ENCODE results near the gene GP1BA.

GP1BA gene

DNA sequence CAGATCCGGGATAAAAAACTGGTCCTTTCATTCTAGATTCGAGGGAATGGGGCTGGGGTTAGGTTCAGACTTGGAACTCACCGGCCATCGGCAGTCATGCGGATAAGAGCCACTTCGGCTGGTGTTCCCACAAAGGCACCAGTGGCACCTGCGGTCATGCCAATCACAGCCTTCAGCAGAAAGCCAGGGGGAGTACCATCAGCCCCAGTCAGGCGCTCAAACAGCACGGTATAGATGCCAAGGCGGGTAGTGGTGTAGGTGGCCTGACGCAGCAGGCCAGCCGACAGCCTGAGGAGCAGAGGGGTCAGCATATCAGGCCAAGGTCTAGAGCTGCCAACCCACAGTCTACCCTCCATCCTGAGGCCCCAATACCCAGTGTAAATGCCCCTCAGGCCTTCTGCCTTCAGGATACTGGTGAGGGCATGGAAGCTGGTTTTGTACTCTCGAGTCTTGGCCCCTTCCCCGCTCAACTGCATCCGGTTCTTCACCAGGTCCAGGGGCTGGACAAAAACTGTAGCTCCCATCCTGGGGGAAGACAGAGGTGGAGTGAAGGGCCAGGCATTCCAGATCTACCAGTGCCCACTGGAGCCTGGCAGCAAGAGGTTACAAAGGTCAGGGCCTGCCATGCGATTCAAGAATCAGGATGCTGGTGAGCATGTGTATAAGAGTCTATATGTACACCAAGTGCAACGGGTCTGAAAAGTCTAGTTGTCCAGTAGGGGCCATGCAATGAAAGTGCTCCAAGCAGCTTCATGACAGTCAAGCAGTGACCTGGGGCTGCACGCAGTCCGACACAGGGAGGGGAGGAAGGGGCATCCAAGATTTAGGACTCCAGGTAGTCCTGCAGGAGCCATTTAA, 6.8 kb downstream of the GP1BA start:
- no peak for DNase-seq

- DNase-seq: no peak
Observed at GRCh38 chr17:4939546-4939795, 7.4 kb downstream of the GP1BA start.

GRCh38 chr17:4939796-4940554, 7.9 kb downstream of the GP1BA start, which contains the start of the genes RNF167 and SLC25A11:
RNF167 (plus strand) TSS chr17:4940268; CDS start chr17:4940910, 642 bp downstream.
SLC25A11 (minus strand) TSS chr17:4940046; CDS start chr17:4939910, 136 bp downstream.
- peak; percentile 95 for DNase-seq

DNA sequence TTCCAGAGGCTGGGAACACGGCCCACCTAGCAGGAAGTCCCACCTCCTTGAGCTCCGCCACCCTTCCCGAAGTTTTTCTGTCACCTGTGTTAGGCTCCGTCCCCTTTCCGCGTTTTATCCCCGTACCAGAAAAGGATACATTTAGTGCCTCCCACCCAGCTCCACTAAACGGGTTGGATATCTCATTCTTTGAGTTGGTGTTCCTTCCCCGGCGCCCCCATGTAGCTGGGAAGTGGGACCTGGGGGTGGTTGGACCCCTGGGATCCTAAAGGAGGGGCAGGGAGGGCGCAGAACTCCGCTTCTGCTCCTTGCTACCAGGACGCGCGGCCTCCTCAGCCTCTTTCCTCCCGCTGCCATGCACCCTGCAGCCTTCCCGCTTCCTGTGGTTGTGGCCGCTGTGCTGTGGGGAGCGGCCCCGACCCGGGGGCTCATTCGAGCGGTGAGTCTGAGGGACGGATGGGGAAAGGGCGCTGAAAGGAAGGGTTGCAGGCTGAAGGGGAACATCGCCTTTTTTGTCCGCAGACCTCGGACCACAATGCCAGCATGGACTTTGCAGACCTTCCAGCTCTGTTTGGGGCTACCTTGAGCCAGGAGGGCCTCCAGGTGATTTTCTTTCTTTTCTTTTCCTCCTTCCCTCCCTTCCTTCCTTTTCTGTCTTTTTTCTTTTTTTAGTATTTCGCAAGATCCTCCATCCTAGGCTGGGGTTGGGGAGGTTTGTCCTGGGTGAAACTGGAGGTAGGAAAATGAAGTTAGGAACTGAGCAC, 8.7 kb downstream of the GP1BA start:
- DNase-seq: no peak

- no peak for DNase-seq
Observed at GRCh38 chr17:4941319-4941610, 9.2 kb downstream of the GP1BA start.

GRCh38 chr17:4942760-4943508, 10.9 kb downstream of the GP1BA start:
- no peak for DNase-seq

DNA sequence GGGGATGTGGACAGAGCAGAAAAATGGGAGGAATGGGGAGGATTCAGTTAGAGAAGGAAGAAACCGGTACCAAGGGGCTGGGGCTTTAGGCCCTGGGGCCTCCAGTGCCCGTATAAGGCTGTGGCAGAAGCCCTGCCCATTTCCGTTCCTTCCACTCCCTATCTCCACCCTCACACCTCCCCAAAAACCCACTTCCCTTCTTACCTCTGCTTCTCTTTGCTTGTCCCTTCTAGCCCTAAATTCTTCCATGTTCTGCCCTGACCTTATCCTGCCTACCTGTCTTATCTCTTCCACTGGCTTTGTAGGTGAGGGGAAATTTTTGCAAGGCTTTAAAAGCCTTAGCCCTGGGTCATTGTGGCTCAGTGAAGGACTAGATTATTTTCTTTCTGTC, 12.1 kb downstream of the GP1BA start:
- DNase-seq: no peak

DNA sequence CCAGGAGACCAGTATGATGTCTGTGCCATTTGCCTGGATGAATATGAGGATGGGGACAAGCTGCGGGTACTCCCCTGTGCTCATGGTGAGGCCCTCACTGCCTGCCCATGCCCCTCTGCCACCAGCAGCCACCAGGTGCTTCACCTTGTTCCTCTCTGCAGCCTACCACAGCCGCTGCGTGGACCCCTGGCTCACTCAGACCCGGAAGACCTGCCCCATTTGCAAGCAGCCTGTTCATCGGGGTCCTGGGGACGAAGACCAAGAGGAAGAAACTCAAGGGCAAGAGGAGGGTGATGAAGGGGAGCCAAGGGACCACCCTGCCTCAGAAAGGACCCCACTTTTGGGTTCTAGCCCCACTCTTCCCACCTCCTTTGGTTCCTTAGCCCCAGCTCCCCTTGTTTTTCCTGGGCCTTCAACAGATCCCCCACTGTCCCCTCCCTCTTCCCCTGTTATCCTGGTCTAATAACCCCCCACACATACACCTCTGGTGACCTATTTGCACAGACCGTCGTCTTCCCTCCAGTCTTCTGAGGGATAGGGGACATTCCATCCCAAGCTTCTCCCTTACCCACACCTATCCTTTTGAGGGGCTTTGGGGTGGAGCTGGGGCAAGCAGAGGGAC, 12.6 kb downstream of the GP1BA start:
- no peak for DNase-seq

DNA sequence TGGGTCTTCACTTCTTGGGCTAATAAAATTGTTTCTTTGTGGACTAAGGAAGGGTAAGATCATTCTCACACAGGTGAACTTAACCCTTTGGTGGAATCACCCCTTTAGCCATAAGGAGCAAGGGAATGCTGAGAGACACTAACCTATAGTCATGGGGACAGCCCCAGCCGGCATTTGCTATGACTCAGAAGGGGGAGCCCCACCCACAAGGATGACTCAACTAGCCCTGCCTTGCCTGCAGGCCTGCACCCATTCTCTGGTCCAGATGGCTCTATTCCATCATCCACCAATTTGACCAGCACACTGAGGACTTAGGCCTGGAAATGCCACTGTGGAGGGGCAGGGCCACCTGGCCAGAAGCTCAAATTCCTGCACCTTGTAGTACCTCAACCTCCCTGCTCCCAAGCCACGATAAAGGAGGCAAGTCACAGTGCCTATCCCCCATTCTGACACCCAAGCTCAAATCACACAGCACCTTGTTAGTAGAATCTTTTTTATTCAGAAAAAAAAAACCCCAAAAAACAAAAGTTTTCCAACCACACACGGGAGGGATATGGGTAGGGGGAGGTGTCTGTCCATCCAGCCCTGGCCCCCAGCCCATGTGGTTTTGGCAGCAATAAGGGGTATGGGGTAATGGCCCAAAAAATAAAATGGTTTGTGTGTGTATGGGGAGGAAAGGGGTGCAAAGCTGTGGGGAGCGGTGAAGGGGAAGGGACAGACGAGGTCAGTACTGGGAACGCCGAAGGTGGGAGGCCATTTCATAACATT, 13.3 kb downstream of the GP1BA start:
- no peak for DNase-seq

DNA sequence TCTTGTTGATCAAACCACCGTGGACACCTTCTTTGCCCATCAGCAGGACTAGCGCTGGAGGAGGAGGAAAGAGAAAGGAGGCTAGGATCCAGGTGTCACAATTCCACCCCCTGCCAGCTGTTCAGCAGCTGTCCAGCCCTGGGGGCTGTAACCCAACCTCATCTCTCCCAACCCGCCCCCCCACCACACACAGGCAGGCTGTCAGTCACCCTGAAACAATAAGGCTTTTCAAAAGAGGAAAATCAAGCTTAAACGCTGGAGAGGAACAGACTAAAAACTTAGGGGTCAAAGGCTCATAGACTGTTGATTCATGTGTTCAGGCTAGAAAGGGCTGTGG, 13.8 kb downstream of the GP1BA start:
- no peak for DNase-seq

- DNase-seq: no peak
Observed at GRCh38 chr17:4946312-4946976, 14.4 kb downstream of the GP1BA start.

GRCh38 chr17:4947010-4947410, 14.9 kb downstream of the GP1BA start:
- DNase-seq: no peak

DNA sequence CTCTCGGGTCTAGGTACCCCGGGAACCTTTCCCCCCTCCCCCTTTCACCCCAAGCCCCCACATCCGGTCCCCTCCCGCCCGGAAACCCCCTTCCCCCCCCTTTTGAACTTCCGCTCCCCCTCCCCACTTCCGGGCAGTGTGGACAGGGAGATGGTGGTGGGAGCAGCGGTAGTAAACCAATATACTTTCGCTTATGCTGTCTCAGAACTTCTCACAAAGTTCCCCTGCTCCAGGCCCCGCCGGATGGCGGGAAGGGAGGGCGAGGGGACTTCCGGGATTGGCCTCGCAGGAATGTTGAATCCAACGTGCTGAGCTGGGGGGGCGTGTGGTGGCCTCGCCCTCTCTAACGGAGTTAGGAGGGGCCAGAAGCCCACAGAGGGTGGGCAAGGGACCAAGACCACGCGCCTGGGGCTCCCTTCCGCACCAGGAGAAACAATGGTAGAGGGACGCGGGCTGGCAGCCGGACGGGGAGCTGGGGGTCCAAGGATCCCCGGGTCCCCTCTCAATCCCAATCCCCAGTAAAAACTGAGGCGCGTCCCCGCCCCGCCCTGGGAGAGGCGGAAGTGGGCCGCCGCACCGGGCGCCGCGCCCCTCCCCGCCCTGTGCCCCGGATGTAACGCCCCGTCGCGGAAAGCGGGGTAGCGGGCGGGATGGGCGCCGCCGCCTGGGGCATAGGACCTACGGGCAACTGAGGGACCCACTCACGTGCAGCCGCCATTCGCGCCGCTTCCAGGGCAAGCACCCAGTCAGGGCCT, 15.5 kb downstream of the GP1BA start:
- DNase-seq: peak; percentile 11

- DNase-seq: peak; percentile 73
Observed at GRCh38 chr17:4948166-4948930, 16.3 kb downstream of the GP1BA start, which contains the start of gene PFN1. PFN1 (minus strand) TSS chr17:4948530; CDS start chr17:4948394, 136 bp downstream.

DNA sequence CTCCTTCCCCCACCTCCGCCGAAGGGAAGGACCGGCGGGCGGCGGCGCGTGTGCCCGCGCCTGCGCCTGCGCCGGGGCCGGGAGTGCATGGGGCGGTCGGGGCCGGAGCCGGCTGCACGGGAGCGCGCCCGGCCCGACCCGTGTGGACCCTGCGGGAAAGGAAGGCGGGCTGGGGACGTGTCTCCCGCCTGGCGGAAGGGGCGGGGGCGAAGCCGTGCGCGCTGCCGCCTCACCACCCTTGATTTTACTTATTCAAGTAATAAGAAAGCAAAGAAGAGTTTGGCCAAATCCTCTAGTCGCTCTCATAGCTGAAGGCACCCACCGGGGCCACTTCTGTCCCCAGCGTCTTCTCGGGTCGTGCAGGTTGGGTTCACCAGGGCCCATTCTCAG, 16.8 kb downstream of the GP1BA start:
- DNase-seq: peak; percentile 73

GRCh38 chr17:4949321-4950074, 17.4 kb downstream of the GP1BA start:
- DNase-seq: no peak

DNA sequence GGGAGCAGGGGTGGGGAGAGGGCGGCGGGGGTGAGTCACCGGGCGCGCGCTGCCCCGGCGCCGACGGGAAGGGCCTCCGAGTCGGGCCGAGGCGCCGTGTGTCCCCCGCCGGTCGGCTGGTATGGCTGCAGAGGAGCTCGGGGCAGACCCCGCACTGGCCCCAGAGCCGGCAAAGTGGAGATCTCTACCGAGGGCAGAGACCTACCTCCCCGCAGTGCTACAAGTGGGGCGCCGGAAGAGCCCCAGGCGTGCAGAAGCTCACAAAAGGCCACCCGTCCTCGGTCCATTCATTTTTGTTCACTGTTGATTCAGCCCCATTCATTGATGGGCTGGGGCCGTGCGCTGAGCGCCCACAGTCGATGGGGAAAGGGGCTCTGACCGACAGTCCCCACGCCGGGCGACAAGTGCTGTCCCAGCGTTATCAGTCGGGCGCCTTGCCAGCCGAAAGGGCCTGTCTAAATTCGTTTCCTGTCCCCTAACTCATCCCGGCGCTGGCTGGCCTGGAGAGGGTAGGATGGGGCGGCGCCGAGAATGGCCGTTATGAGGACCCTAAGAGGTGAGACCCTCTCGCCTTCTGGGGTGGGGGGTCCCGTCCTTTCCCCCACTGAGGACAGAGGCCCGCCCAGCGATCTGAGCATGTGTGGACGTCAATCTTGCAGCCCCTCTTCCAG, 18.1 kb downstream of the GP1BA start:
- no peak for DNase-seq

DNA sequence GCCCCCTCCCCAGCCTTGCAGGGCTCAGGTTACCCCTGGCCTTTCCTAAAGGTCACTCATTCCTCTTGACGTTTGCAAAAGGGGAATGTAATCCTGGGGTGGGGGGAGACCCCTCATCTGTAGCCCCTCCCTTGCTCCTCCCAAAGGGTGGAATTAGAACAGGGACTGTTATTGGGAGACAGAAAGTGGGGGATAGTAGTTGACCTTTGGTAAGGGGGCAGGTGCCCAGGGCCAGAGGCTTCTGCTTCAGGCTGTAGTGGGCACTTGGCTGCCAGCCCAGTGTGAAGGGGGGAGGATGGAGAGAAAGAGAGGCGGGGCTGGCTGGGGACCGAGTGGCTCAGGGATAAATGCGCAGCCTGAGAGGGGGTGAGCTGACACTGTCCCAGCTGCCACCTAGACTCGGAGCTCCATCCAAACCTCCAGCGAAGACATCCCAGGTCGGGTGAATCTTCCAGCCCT, 18.7 kb downstream of the GP1BA start, which contains the start of gene ENO3:
TSS of gene ENO3 (plus strand) at position 374 of the 459 bp plus-strand sequence. CDS start 711 bp downstream, outside the sequence.
- DNase-seq: no peak
